Esophagus muscularis mucosa (tissue), 4 donors: ENCODE data around the gene SOX11. TPM values are rescaled to one million over a fixed set of nuclear protein-coding genes. Genes with fewer than 3 reads are reported as not detected.

Experiments
- DNase-seq: peaks from one replicate; pipeline ENCODE4 v3.0.0-alpha.2; 2017; ENCODE audit errors: extremely low spot score
- H3K27ac ChIP-seq, 4 donors: fragments of 200-600 bp; sonication (generic); replicated peaks in 1 of 4; 1 replicate in 3 of 4; 2 replicates in 1 of 4; pipeline ENCODE4 v1.5.1; 2016 to 2019; ENCODE audit warnings: mild to moderate bottlenecking in 1 of 4
- H3K27me3 ChIP-seq, 4 donors: fragments of 200-600 bp; sonication (generic); one replicate each; pipeline versions ENCODE4 v1.5.1 to v1.6.0; 2016 to 2019
- H3K36me3 ChIP-seq, 4 donors: fragments of 200-600 bp; sonication (generic); one replicate each; pipeline ENCODE4 v1.5.1; 2016 to 2019
- H3K4me1 ChIP-seq, 4 donors: fragments of 200-600 bp; sonication (generic); one replicate each; pipeline ENCODE4 v1.5.1; 2016 to 2019
- H3K4me3 ChIP-seq, 4 donors: fragments of 200-600 bp; sonication (generic); 1 replicate in 2 of 4; 2 replicates in 2 of 4; pipeline ENCODE4 v1.5.1; 2016 to 2019; ENCODE audit warnings: mild to moderate bottlenecking in 4 of 4, moderate library complexity in 1 of 4
- H3K9me3 ChIP-seq, 4 donors: fragments of 200-600 bp; sonication (generic); 1 replicate in 3 of 4; 2 replicates in 1 of 4; pipeline ENCODE4 v1.5.1; 2016 to 2019
- EP300 ChIP-seq: sonication (generic); formaldehyde crosslinking; IDR thresholded peaks from one replicate; pipeline ENCODE4 v1.6.1; 2017; ENCODE audit warnings: antibody characterized with exemption
- POLR2A ChIP-seq: fragments of 450-650 bp; IDR thresholded peaks from one replicate; pipeline ENCODE4 v1.6.1; 2017; ENCODE audit warnings: antibody characterized with exemption, moderate library complexity, mild to moderate bottlenecking, low read depth
- POLR2AphosphoS5 ChIP-seq, 2 donors: sonication (generic); formaldehyde crosslinking; IDR thresholded peaks; one replicate each; pipeline ENCODE4 v1.6.1; 2017; ENCODE audit warnings: antibody characterized with exemption in 2 of 2
- WGBS: methylation state at CpG from one replicate; pipeline ENCODE4 v1.1.5; 2018; 5-methylcytosine and 5-hydroxymethylcytosine counted together
- intact Hi-C: fragments of 100-400 bp; cut with DNase I; formaldehyde crosslinking; loops from one replicate; pipeline ENCODE4 v1.15.1; 2023
- total RNA-seq, 4 donors: library from RNA; depleted of rRNA; stranded (reverse); fragments of >200 nt; gene quantifications; one replicate each; pipeline versions ENCODE4 v1.1.0 to v1.2.1, GENCODE V29; 2016
- TF ChIP-seq, protein P1 (sequence below), 3 experiments: fragments of 200-600 bp in 2 of 3; fragments of 450-650 bp in 1 of 3; sonication (generic) in 2 of 3; IDR thresholded peaks; one replicate each; pipeline ENCODE4 v1.5.1; 2017 to 2019; ENCODE audit warnings: antibody characterized with exemption in 3 of 3, mild to moderate bottlenecking in 2 of 3, moderate library complexity in 1 of 3

SOX11 gene
- total RNA-seq, 4 donors from 2014 or later = 0.29 to 0.97 (median 0.46) TPM

DNA sequence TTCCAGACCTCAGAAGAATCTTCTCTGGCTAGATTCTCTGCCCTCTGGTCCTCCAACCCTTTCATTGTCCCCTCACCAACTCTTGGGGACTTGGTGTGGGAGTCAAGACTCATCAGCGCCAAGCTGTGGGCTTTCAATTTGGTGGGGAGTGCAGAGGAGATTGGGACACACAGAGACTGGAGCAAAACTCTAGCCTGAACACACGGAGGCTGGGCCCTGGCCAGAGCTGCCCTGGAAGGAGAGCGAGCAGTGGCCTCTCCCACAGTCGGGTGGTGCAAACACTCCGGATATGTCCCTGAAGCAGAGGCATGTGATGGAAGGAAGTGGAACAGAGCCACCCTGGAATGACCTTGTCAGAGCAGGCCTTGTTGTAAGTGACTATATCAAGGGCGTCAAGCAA is 8.7 kb upstream of the SOX11 start:
- TF ChIP-seq, protein P1, sequence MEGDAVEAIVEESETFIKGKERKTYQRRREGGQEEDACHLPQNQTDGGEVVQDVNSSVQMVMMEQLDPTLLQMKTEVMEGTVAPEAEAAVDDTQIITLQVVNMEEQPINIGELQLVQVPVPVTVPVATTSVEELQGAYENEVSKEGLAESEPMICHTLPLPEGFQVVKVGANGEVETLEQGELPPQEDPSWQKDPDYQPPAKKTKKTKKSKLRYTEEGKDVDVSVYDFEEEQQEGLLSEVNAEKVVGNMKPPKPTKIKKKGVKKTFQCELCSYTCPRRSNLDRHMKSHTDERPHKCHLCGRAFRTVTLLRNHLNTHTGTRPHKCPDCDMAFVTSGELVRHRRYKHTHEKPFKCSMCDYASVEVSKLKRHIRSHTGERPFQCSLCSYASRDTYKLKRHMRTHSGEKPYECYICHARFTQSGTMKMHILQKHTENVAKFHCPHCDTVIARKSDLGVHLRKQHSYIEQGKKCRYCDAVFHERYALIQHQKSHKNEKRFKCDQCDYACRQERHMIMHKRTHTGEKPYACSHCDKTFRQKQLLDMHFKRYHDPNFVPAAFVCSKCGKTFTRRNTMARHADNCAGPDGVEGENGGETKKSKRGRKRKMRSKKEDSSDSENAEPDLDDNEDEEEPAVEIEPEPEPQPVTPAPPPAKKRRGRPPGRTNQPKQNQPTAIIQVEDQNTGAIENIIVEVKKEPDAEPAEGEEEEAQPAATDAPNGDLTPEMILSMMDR (IDR thresholded peaks at IDR 0.05) = no peak
- TF ChIP-seq POLR2AphosphoS5 (IDR thresholded peaks at IDR 0.05) (no peak), POLR2A (no peak), EP300 (no peak)
- Histone ChIP-seq H3K27ac (no peak overlapping the region), H3K9me3 (peaks cover 0 to 11% (median 0%) of the 10 kb centered on the region in 4 donors), H3K36me3 (no peaks in the 10 kb centered on the region), H3K27me3 (peaks cover 0 to 50% (median 0%) of the 10 kb centered on the region in 4 donors), H3K4me3 (no peak overlapping the region), H3K4me1 (no peaks in the 10 kb centered on the region)
- peak; percentile 57 for DNase-seq
- WGBS = 90% methylated on average over 6 of the region's 6 CpGs
- intact Hi-C loops = no loop called here

DNA sequence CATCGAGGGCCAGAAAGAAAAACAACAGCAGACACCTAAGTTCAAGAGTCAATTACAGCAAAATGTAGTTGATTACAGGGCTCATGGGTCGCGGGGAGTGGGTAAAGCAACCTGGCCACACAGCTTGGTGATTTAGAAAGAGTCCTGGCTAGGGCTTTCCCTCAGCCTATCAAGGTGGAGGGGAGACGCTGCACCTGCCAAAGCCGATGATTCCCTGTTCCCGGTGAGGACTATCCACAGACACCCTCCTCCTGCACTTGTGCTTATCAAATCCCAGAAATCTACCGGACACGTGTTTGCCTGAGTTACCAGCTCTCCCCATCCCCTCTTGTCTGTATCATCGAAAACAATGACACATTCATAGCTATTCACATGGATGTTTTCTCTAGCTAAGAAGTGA is 7.0 kb upstream of the SOX11 start:
- no peaks in the 10 kb centered on the region for H3K36me3 ChIP-seq
- no peak overlapping the region for H3K27ac ChIP-seq
- H3K4me1 ChIP-seq = no peaks in the 10 kb centered on the region
- intact Hi-C loops = no loop called here
- H3K27me3 ChIP-seq = peaks cover 0 to 63% (median under 1%) of the 10 kb centered on the region in 4 donors
- H3K4me3 ChIP-seq = no peak overlapping the region
- DNase-seq = peak; percentile 60
- WGBS = 76% methylated on average over 9 of the region's 9 CpGs
- TF ChIP-seq POLR2AphosphoS5 (IDR thresholded peaks at IDR 0.05) = no peak
- TF ChIP-seq EP300 = no peak
- TF ChIP-seq POLR2A = no peak
- TF ChIP-seq, protein P1 (IDR thresholded peaks at IDR 0.05) = no peak
- H3K9me3 ChIP-seq = peaks cover 0 to 11% (median 0%) of the 10 kb centered on the region in 4 donors

DNA sequence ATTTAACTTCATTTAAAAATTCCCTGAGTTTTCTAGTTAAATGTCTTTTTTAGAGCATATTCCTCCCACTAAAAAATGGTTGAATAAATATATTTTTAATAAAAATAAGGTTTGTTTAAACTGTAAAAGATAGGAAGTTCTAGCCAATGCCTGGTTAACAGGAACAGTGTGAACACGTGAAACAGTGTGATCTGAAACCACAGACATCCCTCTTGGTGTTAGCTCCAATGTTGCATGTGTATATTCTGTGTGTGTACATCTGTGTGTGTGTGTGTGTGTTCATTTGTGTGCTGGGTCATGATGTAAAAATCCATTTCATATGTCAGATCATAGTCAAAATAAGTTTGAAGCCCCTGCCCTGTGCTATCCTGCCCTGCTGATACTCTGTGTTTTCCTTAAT is 6.1 kb upstream of the SOX11 start:
- no peak for DNase-seq
- H3K4me3 ChIP-seq = no peak overlapping the region
- H3K27ac ChIP-seq = no peak overlapping the region
- H3K9me3 ChIP-seq = peaks cover 0 to 7% (median 0%) of the 10 kb centered on the region in 4 donors
- intact Hi-C loops = no loop called here
- 63% methylated on average over 1 of the region's 1 CpG for WGBS
- peaks cover 0 to 72% (median 7%) of the 10 kb centered on the region in 4 donors for H3K27me3 ChIP-seq
- H3K36me3 ChIP-seq = no peaks in the 10 kb centered on the region
- no peak for TF ChIP-seq EP300
- no peak for TF ChIP-seq POLR2AphosphoS5 (IDR thresholded peaks at IDR 0.05)
- TF ChIP-seq, protein P1 (IDR thresholded peaks at IDR 0.05) = no peak
- no peak for TF ChIP-seq POLR2A
- peaks cover 3 to 5% (median 3%) of the 10 kb centered on the region in 4 donors for H3K4me1 ChIP-seq

DNA sequence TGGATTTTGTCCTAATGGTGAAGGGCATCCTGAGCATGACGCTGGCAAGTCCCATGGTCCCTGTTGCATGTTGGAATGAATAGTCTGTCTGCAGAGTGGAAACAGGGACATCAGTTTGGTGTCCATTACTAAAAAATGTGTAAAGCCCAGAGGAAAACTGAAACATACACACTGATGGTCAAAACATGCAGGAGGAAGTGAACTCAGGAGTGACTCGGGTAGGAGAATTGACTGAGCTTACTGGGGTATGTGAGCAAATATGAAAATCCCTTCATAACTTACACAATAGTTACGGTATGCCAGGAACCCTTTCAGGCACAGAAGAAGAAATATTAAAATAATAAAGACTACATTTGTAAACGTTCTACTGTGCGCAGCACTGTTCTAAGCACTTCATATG is 5.6 kb upstream of the SOX11 start:
- no peaks in the 10 kb centered on the region for H3K36me3 ChIP-seq
- H3K27me3 ChIP-seq = peaks cover 0 to 77% (median 11%) of the 10 kb centered on the region in 4 donors

More for the DNA sequence above, 5.6 kb upstream of the SOX11 start:
- Histone ChIP-seq H3K4me1 (peaks cover 5 to 9% (median 8%) of the 10 kb centered on the region in 4 donors), H3K9me3 (peaks cover 0 to 3% (median 0%) of the 10 kb centered on the region in 4 donors), H3K27ac (no peak overlapping the region), H3K4me3 (no peak overlapping the region)
- intact Hi-C loops = no loop called here
- TF ChIP-seq POLR2AphosphoS5 (IDR thresholded peaks at IDR 0.05) (no peak), EP300 (no peak), POLR2A (no peak)
- TF ChIP-seq, protein P1 (IDR thresholded peaks at IDR 0.05) = no peak
- WGBS = 47% methylated on average over 5 of the region's 5 CpGs
- DNase-seq = no peak
